Activated T-cell treated with anti-CD3 and anti-CD28 coated beads for 48 hours (primary cell): ENCODE results near the gene GRIP2.

ENCODE experiments used
- DNase-seq: peaks from one replicate; pipeline ENCODE4 v3.0.0-alpha.2; 2020; ENCODE audit warnings: low read depth

Gene GRIP2

DNA sequence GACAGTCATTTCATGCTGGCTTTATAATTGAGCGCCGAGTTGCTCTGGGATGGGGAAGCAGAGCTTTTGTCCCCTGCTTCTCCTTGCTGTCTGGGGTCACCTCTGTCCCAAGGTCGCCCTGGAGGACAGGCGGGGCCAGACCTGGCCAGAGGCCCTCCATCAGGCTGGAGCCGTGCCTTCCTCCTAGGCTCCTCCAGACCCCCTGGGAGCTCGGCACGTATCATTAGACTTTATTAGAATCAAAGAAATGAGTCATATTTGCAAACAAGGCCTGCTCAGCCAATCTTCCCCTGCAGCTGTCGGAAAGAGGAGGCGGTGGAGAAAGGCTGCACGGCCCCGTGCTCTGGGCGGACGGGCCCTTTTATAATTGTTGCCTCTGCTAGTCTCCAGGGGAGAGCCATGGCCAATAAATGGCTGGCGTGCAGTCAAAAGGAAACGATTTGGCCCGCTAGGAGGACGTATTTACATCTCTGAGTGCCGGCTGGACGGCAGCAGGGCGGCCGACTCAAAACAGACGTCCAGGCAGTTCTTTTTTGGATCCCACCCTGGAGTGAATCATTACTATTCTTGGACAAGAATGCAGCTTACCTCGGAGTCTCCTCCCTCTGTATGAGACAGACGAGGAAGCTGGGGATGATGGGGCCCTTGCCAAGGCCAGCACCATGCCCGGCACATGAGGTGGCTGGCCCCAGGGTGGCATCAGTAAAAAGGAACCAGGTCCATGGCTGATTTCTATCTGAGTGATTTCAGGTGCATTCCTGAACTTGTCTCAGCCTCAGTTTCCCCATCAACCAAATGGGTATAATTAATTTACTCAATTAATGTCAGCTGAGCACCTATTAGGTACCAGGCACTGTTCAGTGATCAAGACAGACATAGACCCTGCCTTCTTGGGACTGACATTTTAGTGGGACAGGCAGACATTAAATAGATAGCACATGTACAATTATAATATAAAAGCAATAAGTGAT lies 87.1 kb downstream of the GRIP2 start:
- DNase-seq: no peak

- no peak for DNase-seq
These were observed 88.0 kb downstream of the GRIP2 start for GRCh38 chr3:14451844-14452739.

- DNase-seq: no peak
These were observed 89.1 kb downstream of the GRIP2 start for GRCh38 chr3:14450922-14451606.

DNA sequence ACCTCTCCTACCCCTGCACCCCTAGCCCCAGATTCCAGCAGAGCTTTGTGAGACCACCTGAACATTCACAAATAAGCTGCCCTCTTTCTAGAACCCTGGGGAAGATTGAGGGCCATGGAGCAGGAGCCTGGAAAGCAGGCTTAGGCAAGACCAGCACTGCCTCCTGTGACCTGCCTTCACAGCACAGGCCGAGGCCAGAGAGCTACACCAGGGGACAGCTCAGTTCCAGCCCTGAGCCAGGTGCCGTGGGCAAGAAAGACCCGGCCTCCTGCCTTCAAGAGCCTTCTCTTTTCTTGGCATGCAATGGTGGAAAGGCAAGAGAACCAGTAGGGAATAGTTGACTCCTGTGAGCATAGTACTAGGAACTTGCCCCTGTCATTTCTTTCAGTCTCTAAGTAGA lies 89.6 kb downstream of the GRIP2 start:
- DNase-seq: no peak

DNA sequence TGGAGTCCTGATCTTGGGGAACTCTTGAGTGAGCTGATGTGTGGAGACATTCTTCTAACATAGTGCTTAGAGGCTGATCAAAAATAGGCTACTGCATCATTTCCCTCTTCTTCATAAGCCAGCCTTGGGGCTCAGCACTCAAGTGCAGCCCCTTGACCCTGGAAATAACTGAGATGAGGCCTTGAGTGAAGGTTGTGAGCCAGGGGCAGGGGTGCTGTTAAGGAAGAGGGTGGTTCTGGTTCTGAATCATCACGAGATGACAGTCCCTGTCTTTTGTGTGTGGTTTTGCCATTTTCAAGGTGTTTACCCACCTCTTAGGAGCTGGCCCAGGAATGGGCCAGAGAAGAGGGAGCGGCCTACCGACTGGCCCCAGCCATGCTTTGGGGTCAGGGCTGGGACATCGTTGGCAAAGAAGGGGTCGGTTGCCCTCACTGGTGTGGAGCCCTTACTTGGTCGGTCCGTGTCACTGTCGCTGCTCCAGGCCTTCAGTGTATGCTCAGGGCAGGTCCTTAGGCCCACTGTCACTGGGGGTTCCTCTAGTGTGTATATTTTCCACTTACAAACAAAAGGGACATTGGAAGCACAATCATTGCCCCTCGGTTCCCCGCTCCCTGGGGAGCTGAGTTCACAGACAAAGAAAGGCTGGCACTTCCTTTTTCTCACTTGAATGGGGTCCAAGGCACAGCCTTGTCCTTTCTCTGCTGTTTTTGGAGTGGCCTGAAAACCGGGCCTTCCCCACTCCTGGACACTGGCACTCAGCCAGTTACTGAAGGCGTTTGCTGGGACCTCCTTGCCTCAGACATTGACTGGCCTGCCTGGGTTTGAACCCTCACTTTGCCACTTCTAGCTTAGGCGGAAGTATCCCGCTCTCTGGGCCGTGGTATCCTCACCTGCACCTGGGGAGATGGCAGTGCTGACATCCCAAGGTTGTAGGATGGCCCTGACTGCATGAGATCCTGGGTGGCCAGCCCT lies 91.1 kb downstream of the GRIP2 start:
- no peak for DNase-seq

DNA sequence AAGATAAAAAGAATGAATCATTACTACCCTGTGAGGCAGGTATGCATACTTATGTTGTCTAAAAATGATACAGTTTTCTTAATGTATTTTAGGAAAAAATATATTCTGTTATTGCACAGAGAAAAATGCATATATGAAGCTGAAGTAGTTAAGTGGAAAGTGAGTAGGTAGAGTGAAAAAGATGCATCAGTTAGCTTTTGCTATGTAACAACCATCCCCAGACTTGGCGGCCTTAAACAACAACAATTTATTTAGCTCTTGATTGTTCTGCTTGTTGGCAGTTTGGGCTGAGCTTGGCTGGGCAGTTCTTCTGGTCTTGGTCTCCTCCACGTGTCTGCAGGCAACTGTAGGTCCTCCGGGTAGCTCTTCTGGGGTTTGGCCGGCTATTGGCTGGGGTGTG lies 92.1 kb downstream of the GRIP2 start:
- DNase-seq: no peak

DNA sequence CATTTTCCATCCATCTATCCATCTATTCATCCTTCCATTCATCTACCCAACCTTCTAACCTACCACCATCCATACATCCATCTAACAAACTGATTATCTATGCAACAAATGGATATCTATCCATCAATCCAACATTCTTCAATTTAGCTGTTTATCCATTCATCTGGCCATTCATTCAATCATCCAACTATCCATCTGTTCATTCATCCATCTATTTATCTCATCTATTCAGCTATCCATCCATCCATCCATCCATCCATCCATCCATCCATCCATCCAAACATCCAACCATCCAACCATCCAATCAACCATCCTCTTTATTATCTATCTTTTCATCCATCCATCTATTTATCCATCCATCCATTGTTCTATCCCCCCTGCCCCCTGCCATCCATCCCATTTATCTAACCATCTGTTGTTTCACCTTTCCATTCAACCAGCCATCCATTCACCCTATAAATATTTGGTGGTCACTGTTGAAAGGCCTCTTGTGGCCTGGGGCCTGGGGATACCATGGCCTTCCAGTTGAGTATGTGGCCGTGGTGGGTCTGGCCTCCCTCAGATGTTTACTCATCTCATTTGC lies 93.1 kb downstream of the GRIP2 start:
- no peak for DNase-seq

GRCh38 chr3:14445773-14446172 lies 94.4 kb downstream of the GRIP2 start:
- DNase-seq: no peak

DNA sequence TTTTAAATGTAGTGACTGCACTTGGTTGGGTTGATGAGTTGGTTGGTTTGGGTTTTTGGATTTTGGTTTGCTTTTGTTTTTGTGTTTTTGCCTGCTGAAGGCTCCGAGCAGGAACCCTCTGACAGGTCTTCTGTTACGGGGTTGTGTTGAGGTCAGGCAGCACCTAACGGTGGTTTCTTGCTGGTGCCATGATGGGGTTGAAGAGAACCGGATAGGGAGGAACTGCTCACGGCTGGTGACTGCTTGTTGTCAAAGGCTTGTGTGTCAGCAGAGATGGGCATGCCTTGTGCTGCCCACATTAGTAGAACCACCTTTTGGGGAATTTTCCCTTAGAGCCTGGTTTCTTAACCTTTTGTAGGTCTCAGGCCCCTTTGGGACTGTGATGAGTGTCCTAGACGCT lies 95.8 kb downstream of the GRIP2 start:
- DNase-seq: no peak

DNA sequence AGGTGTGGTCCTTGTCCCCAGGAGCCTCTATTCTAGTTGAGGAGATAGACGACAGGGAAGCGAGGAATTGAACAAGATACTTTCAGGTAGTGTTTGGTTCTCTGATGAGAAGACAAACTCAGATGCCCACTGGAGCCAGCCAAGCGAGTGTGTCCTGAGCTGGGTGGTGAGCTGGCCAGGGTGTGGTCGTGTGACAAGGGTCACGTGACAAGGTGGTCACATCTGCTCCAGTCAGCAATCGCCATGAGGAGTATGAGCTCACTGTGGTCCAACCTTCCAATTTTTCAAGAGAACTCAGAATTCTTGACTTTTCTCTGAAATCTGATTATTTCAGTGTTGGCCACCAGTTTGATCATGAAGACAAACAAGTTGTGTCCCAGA lies 98.2 kb downstream of the GRIP2 start:
- DNase-seq: no peak

DNA sequence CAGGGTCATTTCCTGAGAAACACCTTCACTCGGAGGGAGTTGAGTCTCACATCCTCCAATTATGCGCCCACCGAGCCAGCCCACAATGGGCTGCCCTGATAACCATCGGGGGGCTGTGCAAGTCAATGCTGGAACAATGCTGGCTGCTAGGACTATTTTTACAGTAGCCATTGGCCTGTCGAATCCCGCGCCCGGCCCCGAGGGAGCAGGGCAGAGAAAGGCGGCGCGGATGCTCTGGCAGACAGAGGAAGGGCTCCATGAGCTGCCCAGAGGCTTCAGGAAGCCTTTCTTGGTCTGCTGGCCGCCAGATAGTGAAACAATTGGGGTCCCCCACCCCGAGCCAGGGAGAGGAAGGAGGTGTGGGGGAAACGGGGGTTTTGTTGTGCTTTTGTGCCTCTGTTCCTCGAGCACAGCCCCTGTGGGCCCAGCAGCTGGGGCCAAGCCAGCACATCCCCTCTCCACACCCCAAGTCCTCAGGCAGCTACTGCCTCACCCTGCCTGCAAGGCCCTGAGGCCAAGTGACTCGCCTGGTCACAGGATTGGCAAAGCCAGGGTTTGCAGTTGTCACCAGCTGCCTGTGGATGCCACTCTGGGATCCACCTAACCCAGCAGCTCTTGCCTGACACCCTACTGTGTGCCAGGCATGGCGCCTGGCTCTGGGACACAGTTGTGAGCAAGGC lies 98.8 kb downstream of the GRIP2 start:
- no peak for DNase-seq

DNA sequence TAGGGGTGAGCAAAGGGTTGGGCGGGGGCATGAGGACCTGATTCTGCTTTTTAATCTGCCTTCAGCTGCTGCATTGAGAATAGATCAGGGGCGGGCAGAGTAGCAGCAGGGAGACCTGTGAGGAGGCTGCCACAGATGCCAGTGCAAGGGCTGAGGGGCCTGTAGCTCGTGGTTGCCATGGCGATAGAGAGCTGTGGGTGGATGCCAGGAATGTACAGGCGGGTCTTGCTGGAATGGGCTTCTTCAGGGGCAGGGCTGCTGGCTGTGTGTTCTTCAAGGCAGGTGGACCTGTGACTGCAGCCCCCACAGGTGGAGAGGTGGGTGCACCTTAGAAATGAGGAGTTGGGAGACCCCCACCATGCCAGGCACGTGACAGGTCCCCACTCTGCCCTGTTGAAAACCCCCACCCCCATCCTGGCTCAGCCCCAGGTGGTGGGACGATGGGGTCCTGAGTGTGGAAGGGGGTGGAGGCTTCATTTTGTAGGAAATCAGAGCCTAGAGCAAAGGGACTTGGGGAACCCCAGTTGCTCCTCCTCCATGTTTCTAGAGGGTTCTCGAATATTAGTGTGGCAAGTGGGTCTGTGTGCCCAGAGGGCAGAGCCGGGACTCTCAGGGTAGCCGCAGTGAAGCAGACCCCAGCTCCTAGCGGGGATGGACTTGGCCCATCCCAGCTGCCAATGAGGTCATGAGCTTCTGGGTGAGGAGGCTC lies 99.5 kb downstream of the GRIP2 start:
- DNase-seq: no peak

DNA sequence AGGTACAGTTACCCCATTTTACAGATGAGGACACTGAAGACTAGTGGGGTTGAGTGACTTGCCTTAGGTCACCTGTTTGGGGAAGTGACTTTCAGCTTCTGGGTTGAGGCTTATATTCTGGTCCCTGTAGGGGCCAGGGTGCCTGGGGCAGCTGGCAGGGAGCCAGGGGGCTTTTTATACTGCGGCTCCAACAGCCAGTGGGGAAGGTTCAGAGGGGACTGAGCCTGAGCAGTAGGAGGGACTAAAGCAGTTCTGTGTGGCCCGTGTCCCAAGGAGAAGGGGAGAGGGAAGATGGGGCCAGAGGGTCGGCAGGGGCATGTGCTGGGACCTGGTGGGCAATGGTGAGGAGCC lies 100.0 kb downstream of the GRIP2 start:
- DNase-seq: no peak

GRCh38 chr3:14439501-14440167 lies 100.5 kb downstream of the GRIP2 start:
- no peak for DNase-seq
